LNCaP clone FGC (cell line): ENCODE measurements around the gene PLD3.
"Not testable (repeated sequence)": the region's sequence is repeated elsewhere in the genome, so short reads cannot be mapped to it uniquely, and the experiment has no call there.

ENCODE experiments used
- DNase-seq: peaks from one replicate; pipeline ENCODE4 v3.0.0-alpha.2; 2011; ENCODE audit warnings: low read depth
- H3K4me3 ChIP-seq: 2 replicates; pipeline ENCODE4 v1.5.1; 2011; ENCODE audit warnings: mild to moderate bottlenecking, low read depth, low read length, control low read depth
- CTCF ChIP-seq: IDR thresholded peaks from 2 replicates; pipeline ENCODE4 v1.5.1; 2012; ENCODE audit warnings: mild to moderate bottlenecking; ENCODE audit not compliant: control insufficient read depth, insufficient read depth; ENCODE audit errors: extremely low read depth

Gene PLD3

GRCh38 chr19:40331052-40331451, 17.4 kb upstream of the PLD3 start:
- no peak for DNase-seq
- no peak overlapping the region for H3K4me3 ChIP-seq
- no peak for TF ChIP-seq CTCF

- no peak for TF ChIP-seq CTCF
- no peak overlapping the region for H3K4me3 ChIP-seq
- no peak for DNase-seq
Observed at GRCh38 chr19:40332669-40333068, 15.8 kb upstream of the PLD3 start.

GRCh38 chr19:40333083-40333482, 15.4 kb upstream of the PLD3 start:
- DNase-seq, H3K4me3 ChIP-seq: not testable (repeated sequence)

GRCh38 chr19:40335101-40335500, 13.4 kb upstream of the PLD3 start:
- DNase-seq: no peak
- no peak overlapping the region for H3K4me3 ChIP-seq
- no peak for TF ChIP-seq CTCF

GRCh38 chr19:40335855-40336600, 12.5 kb upstream of the PLD3 start:
- no peak overlapping the region for H3K4me3 ChIP-seq
- DNase-seq: no peak
- TF ChIP-seq CTCF: no peak

- TF ChIP-seq CTCF: no peak
Observed at GRCh38 chr19:40336601-40336900, 11.9 kb upstream of the PLD3 start.

GRCh38 chr19:40337107-40337506, 11.4 kb upstream of the PLD3 start:
- DNase-seq: no peak
- no peak for TF ChIP-seq CTCF
- H3K4me3 ChIP-seq: no peak overlapping the region

More at GRCh38 chr19:40336601-40336900, 11.9 kb upstream of the PLD3 start:
- no peak for DNase-seq
- no peak overlapping the region for H3K4me3 ChIP-seq
